ENCODE results near the gene CEP97.

- TF ChIP-seq CTCF (IDR thresholded peaks at IDR 0.05; ENCODE audit: low read depth, low read length) (no peak), POLR2A (IDR thresholded peaks at IDR 0.05; ENCODE audit: extremely low read depth, insufficient read length) (no peak), MAX (IDR thresholded peaks at IDR 0.05; ENCODE audit: low read depth, low read length) (no peak), MYC (IDR thresholded peaks at IDR 0.05; ENCODE audit: low read depth, low read length) (no peak)
Observed at GRCh38 chr3:101687142-101687931, 37.1 kb upstream of the CEP97 start.

Data from NB4 (cell line).